IMR-90 (cell line): ENCODE measurements around the gene SLC36A1.
"Not testable (repeated sequence)": the region's sequence is repeated elsewhere in the genome, so short reads cannot be mapped to it uniquely, and the experiment has no call there.

ENCODE experiments used
- CEBPB ChIP-seq: IDR thresholded peaks from 2 replicates; pipeline ENCODE4 v1.6.1; 2012; ENCODE audit warnings: low read depth, low read length, improper control_type of control experiment
- FOS ChIP-seq: fragments of 150-350 bp; IDR thresholded peaks from 2 replicates; pipeline ENCODE4 v1.6.1; 2016; ENCODE audit warnings: low read depth, low read length
- MXI1 ChIP-seq: IDR thresholded peaks from 2 replicates; pipeline ENCODE4 v1.6.1; 2012; ENCODE audit warnings: low read depth, mild to moderate bottlenecking, low read length, moderate library complexity, borderline replicate concordance
- POLR2A ChIP-seq: IDR thresholded peaks from 2 replicates; pipeline ENCODE4 v1.6.1; 2012; ENCODE audit warnings: mild to moderate bottlenecking, low read depth, low read length
- RAD21 ChIP-seq: IDR thresholded peaks from 2 replicates; pipeline ENCODE4 v1.6.1; 2012; ENCODE audit warnings: low read length, improper control_type of control experiment
- RCOR1 ChIP-seq: IDR thresholded peaks from 2 replicates; pipeline ENCODE4 v1.6.1; 2012; ENCODE audit warnings: mild to moderate bottlenecking, low read length, improper control_type of control experiment; ENCODE audit not compliant: insufficient replicate concordance
- RFX5 ChIP-seq: IDR thresholded peaks from 2 replicates; pipeline ENCODE4 v1.8.0; 2012; ENCODE audit warnings: low read depth, mild to moderate bottlenecking, low read length, moderate library complexity
- SMC3 ChIP-seq: fragments of 150-350 bp; IDR thresholded peaks from 2 replicates; pipeline ENCODE4 v1.6.1; 2016; ENCODE audit warnings: low read depth, mild to moderate bottlenecking, antibody characterized with exemption, low read length, moderate library complexity
- TF ChIP-seq, protein P1 (sequence below): conservative IDR thresholded peaks from 2 replicates; pipeline ENCODE4 v1.5.1; 2012; ENCODE audit warnings: mild to moderate bottlenecking, low read depth, low read length, improper control_type of control experiment

DNA sequence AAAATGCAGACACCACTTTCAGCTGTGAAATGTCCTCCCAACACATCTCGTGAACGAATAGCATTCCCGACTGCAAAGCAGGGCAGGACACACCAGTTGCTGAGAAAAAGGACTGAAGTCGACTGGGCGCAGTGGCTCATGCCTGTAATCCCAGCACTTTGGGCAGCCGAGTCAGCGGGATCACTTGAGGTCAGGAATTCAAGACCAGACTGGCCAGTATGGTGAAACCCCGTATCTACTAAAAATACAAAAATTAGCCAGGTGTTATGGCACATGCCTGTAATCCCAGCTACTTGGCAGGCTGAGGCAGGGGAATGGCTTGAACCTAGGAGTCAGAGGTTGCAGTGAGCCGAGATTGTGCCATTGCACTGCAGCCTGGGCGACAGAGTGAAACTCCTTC, 60.9 kb downstream of the SLC36A1 start:
- TF ChIP-seq SMC3, MXI1, CEBPB, POLR2A, RCOR1, RAD21, RFX5, FOS: not testable (repeated sequence)
- TF ChIP-seq, protein P1, sequence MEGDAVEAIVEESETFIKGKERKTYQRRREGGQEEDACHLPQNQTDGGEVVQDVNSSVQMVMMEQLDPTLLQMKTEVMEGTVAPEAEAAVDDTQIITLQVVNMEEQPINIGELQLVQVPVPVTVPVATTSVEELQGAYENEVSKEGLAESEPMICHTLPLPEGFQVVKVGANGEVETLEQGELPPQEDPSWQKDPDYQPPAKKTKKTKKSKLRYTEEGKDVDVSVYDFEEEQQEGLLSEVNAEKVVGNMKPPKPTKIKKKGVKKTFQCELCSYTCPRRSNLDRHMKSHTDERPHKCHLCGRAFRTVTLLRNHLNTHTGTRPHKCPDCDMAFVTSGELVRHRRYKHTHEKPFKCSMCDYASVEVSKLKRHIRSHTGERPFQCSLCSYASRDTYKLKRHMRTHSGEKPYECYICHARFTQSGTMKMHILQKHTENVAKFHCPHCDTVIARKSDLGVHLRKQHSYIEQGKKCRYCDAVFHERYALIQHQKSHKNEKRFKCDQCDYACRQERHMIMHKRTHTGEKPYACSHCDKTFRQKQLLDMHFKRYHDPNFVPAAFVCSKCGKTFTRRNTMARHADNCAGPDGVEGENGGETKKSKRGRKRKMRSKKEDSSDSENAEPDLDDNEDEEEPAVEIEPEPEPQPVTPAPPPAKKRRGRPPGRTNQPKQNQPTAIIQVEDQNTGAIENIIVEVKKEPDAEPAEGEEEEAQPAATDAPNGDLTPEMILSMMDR: not testable (repeated sequence)
